ENCODE results near the gene BAIAP2L1. TPM values are rescaled to one million over a fixed set of nuclear protein-coding genes. Genes with fewer than 3 reads are reported as not detected.

BAIAP2L1 gene
- total and polyA plus RNA-seq, 4 donors, result 0.23 to 5.4 (median 2.7) TPM

- Histone ChIP-seq H3K4me3 (ENCODE audit: low read length in 2 of 2) (no peak overlapping the region), H3K4me1 (ENCODE audit: control insufficient read depth in 1 of 2, insufficient read depth in 2 of 2, low read length in 2 of 2) (no peaks in the 10 kb centered on the region), H3K27ac (ENCODE audit: low read depth in 1 of 2, low read length in 2 of 2) (no peak overlapping the region), H3K9me3 (ENCODE audit: control insufficient read depth, low read length) (no peaks in the 10 kb centered on the region), H3K27me3 (ENCODE audit: control insufficient read depth in 1 of 2, insufficient read depth in 2 of 2, low read length in 1 of 2) (no peaks in the 10 kb centered on the region), H3K36me3 (ENCODE audit: control insufficient read depth in 1 of 2, insufficient read depth in 2 of 2, low read length in 1 of 2) (no peaks in the 10 kb centered on the region)
- DNase-seq (peak in 1 of 2 donors; percentile 65), ATAC-seq (ENCODE audit: low FRiP score) (no peak)
- 37 to 43% methylated on average over 7 of the region's 7 CpGs for WGBS, 2 donors
- intact Hi-C loops (cut with DNase I), result no loop called here
Measured at GRCh38 chr7:98357751-98358161, 43.1 kb downstream of the BAIAP2L1 start.

DNA sequence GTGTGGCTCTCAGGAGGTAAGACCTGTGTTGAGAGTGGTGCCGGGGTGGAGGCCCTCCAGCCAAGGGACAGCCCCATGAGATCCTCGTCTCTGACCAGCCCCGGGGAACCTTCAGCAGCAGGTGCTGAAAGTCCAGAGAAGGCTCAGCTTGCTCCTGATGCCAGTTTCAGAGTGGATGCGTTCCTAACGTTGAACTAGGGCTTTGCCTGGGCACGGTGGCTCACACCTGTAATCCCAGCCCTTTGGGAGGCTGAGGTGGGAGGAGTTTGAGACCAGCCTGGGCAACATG, 45.7 kb downstream of the BAIAP2L1 start:
- Histone ChIP-seq H3K4me1 (ENCODE audit: control insufficient read depth in 1 of 2, insufficient read depth in 2 of 2, low read length in 2 of 2) (no peaks in the 10 kb centered on the region), H3K9me3 (ENCODE audit: control insufficient read depth, low read length) (peaks cover 1% of the 10 kb centered on the region), H3K36me3 (ENCODE audit: control insufficient read depth in 1 of 2, insufficient read depth in 2 of 2, low read length in 1 of 2) (no peaks in the 10 kb centered on the region), H3K4me3 (ENCODE audit: low read length in 2 of 2) (no peak overlapping the region), H3K27me3 (ENCODE audit: control insufficient read depth in 1 of 2, insufficient read depth in 2 of 2, low read length in 1 of 2) (no peaks in the 10 kb centered on the region), H3K27ac (ENCODE audit: low read depth in 1 of 2, low read length in 2 of 2) (no peak overlapping the region)
- intact Hi-C loops (cut with DNase I), result no loop called here
- 89 to 92% methylated on average over 6 of the region's 6 CpGs for WGBS, 2 donors
- no peak for ATAC-seq (ENCODE audit: low FRiP score)
- peak in 1 of 2 donors; percentile 45 for DNase-seq

DNA sequence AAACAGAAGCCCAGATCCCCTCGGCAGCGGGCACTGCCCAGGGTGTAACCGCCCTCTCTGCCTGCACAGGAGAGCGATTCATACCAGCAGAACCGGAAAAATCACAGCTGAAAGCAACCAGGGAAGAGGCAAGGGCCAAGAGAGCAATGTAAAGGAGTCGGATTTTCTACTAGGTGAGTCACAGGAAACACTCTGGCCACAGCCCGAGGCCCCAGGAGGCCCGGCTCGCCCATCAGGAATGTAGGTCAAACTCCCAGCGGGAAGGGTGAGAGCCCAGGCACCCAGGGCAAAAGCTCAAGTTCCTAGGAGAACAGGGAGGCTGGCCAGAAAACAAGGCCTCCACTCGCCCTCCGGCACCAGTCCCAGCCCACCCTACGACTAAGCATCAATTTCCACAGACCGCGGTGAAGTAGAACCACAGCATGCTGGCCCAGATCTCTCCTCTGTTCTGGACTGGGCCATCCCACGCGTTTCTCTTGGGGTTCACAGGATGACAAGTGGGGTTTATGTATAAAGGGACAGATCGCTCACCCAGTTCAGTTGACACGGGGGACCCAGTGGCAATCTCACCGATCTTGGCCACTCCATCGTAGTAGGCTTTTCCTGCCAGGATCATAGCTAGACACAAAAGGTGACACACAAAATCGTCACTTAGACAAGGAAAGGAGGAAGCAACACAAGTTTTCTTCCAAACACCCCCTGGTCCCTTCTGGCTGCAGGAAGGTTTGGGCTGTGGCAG, 46.2 kb downstream of the BAIAP2L1 start:
- intact Hi-C loops (cut with DNase I), result no loop called here
- WGBS, 2 donors, result 75% methylated on average over 20 to 22 of the region's 22 CpGs
- Histone ChIP-seq H3K4me1 (ENCODE audit: control insufficient read depth in 1 of 2, insufficient read depth in 2 of 2, low read length in 2 of 2) (no peaks in the 10 kb centered on the region), H3K9me3 (ENCODE audit: control insufficient read depth, low read length) (peaks cover 1% of the 10 kb centered on the region), H3K36me3 (ENCODE audit: control insufficient read depth in 1 of 2, insufficient read depth in 2 of 2, low read length in 1 of 2) (no peaks in the 10 kb centered on the region), H3K4me3 (ENCODE audit: low read length in 2 of 2) (no peak overlapping the region), H3K27ac (ENCODE audit: low read depth in 1 of 2, low read length in 2 of 2) (no peak overlapping the region), H3K27me3 (ENCODE audit: control insufficient read depth in 1 of 2, insufficient read depth in 2 of 2, low read length in 1 of 2) (no peaks in the 10 kb centered on the region)
- ATAC-seq (ENCODE audit: low FRiP score), result peak; percentile 24
- peak in 1 of 2 donors; percentile 46 for DNase-seq

GRCh38 chr7:98354052-98354451, 46.8 kb downstream of the BAIAP2L1 start:
- H3K27ac ChIP-seq (ENCODE audit: low read depth in 1 of 2, low read length in 2 of 2), result no peak overlapping the region

GRCh38 chr7:98352621-98353020, 48.3 kb downstream of the BAIAP2L1 start:
- no peaks in the 10 kb centered on the region for H3K27me3 ChIP-seq (ENCODE audit: control insufficient read depth in 1 of 2, insufficient read depth in 2 of 2, low read length in 1 of 2)
- H3K4me1 ChIP-seq (ENCODE audit: control insufficient read depth in 1 of 2, insufficient read depth in 2 of 2, low read length in 2 of 2), result no peaks in the 10 kb centered on the region
- peaks cover 1% of the 10 kb centered on the region for H3K9me3 ChIP-seq (ENCODE audit: control insufficient read depth, low read length)
- no peak overlapping the region for H3K27ac ChIP-seq (ENCODE audit: low read depth in 1 of 2, low read length in 2 of 2)
- no peak overlapping the region for H3K4me3 ChIP-seq (ENCODE audit: low read length in 2 of 2)
- intact Hi-C loops (cut with DNase I), result no loop called here
- WGBS, 2 donors, result 49 to 53% methylated on average over 4 of the region's 4 CpGs
- ATAC-seq (ENCODE audit: low FRiP score), result no peak
- H3K36me3 ChIP-seq (ENCODE audit: control insufficient read depth in 1 of 2, insufficient read depth in 2 of 2, low read length in 1 of 2), result no peaks in the 10 kb centered on the region
- DNase-seq, result no peak

More at GRCh38 chr7:98354052-98354451, 46.8 kb downstream of the BAIAP2L1 start:
- WGBS, 2 donors, result 86 to 87% methylated on average over 7 of the region's 7 CpGs
- peaks cover 1% of the 10 kb centered on the region for H3K9me3 ChIP-seq (ENCODE audit: control insufficient read depth, low read length)
- H3K4me1 ChIP-seq (ENCODE audit: control insufficient read depth in 1 of 2, insufficient read depth in 2 of 2, low read length in 2 of 2), result no peaks in the 10 kb centered on the region
- H3K27me3 ChIP-seq (ENCODE audit: control insufficient read depth in 1 of 2, insufficient read depth in 2 of 2, low read length in 1 of 2), result no peaks in the 10 kb centered on the region
- ATAC-seq (ENCODE audit: low FRiP score) (no peak), DNase-seq (no peak)
- H3K4me3 ChIP-seq (ENCODE audit: low read length in 2 of 2), result no peak overlapping the region
- H3K36me3 ChIP-seq (ENCODE audit: control insufficient read depth in 1 of 2, insufficient read depth in 2 of 2, low read length in 1 of 2), result no peaks in the 10 kb centered on the region
- intact Hi-C loops (cut with DNase I), result no loop called here

DNA sequence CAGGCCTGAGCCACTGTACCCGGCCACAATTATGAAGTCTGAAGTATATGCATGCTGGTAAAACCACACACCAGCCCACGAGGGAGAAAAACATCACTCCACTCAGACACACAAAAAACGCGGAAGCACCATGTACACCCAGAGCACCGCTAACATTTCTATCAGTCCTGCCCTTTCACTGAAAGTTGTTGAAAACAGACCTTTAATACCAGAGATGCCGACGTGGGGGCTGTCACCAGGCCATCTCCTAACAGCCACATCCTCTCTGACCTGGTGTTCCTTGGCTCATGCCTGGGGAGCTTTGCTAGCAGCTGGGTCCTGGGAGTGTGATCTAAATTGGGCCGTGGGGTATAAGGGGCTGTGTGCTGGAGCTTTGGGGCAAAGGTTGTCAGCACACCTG, 49.8 kb downstream of the BAIAP2L1 start:
- intact Hi-C loops (cut with DNase I), result no loop called here
- WGBS, 2 donors, result 90% methylated on average over 8 of the region's 8 CpGs

DNA sequence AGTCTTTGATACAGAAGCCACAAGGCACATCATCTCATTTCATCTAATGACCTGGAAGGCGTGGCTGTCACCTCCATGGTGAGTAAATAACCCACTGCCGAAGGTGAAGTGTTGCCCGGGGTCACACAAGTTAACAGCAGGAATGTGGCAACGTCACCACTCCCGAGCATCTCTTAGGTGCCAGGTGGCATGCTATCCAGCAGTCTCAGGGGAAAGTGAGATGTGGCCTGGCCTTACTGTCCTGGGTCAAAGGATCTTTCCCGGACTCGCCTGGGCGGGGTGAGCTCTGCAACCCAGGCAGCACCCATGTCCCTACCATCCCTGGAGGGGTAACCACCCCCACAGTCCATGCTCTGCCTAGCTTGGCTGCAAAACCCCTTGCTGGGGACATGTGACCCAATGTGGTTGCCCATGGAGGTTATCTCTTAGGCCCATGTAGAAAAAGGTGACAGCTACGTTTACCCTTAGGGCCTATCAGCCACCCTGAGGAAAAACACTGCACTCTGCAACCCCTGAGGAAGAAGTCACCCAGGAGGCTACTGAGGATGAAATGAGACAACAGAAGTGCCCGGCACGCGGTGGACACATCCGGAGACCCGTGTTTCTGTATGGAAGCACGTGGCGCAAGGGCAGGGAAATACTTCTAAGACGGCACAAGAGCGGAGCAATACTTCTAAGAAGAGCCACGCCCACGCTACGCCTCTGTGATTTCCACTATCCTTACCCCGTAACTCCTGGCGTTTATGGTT, 52.0 kb downstream of the BAIAP2L1 start:
- no peaks in the 10 kb centered on the region for H3K36me3 ChIP-seq (ENCODE audit: control insufficient read depth in 1 of 2, insufficient read depth in 2 of 2, low read length in 1 of 2)
- H3K27ac ChIP-seq (ENCODE audit: low read depth in 1 of 2, low read length in 2 of 2), result no peak overlapping the region
- WGBS, 2 donors, result 82 to 83% methylated on average over 23 of the region's 23 CpGs
- no peak overlapping the region for H3K4me3 ChIP-seq (ENCODE audit: low read length in 2 of 2)
- ATAC-seq (ENCODE audit: low FRiP score) (peak; percentile 50), DNase-seq (peak in 1 of 2 donors; percentile 54)
- no peaks in the 10 kb centered on the region for H3K4me1 ChIP-seq (ENCODE audit: control insufficient read depth in 1 of 2, insufficient read depth in 2 of 2, low read length in 2 of 2)
- H3K27me3 ChIP-seq (ENCODE audit: control insufficient read depth in 1 of 2, insufficient read depth in 2 of 2, low read length in 1 of 2), result no peaks in the 10 kb centered on the region
- intact Hi-C loops (cut with DNase I), result no loop called here
- peaks cover 1% of the 10 kb centered on the region for H3K9me3 ChIP-seq (ENCODE audit: control insufficient read depth, low read length)

More for the DNA sequence above, 49.8 kb downstream of the BAIAP2L1 start:
- H3K27me3 ChIP-seq (ENCODE audit: control insufficient read depth in 1 of 2, insufficient read depth in 2 of 2, low read length in 1 of 2), result no peaks in the 10 kb centered on the region
- H3K4me3 ChIP-seq (ENCODE audit: low read length in 2 of 2), result no peak overlapping the region
- no peaks in the 10 kb centered on the region for H3K4me1 ChIP-seq (ENCODE audit: control insufficient read depth in 1 of 2, insufficient read depth in 2 of 2, low read length in 2 of 2)
- no peak for DNase-seq
- no peak for ATAC-seq (ENCODE audit: low FRiP score)
- peaks cover 1% of the 10 kb centered on the region for H3K9me3 ChIP-seq (ENCODE audit: control insufficient read depth, low read length)
- H3K36me3 ChIP-seq (ENCODE audit: control insufficient read depth in 1 of 2, insufficient read depth in 2 of 2, low read length in 1 of 2), result no peaks in the 10 kb centered on the region
- no peak overlapping the region for H3K27ac ChIP-seq (ENCODE audit: low read depth in 1 of 2, low read length in 2 of 2)

DNA sequence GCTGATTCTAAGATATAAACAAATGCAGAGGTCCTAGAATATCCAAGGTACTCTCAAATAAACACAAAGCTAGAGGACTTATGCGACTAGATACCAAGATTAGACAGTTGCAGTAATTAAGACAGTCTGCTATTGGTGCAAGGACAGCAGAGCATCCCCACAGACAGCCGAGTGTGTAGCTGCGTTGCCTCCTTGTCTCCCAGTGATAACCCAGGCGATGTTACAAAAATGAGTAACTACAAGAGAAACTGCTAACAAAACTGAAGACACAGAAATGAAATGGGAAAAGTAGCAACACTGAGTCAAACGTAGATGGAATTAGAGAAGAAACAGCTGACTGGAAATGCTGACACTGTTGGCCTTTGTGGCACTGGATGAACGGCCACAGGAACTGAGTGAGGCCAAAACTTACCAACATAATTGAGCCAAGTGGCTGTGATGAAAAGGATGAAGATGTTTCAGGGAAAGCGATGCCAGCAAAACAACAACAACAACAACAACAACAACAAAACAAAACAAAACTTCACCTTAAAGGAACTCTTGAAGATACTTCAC, 54.3 kb downstream of the BAIAP2L1 start:
- Histone ChIP-seq H3K9me3 (ENCODE audit: control insufficient read depth, low read length) (peaks cover 1% of the 10 kb centered on the region), H3K27me3 (ENCODE audit: control insufficient read depth in 1 of 2, insufficient read depth in 2 of 2, low read length in 1 of 2) (no peaks in the 10 kb centered on the region), H3K4me1 (ENCODE audit: control insufficient read depth in 1 of 2, insufficient read depth in 2 of 2, low read length in 2 of 2) (no peaks in the 10 kb centered on the region), H3K27ac (ENCODE audit: low read depth in 1 of 2, low read length in 2 of 2) (no peak overlapping the region), H3K36me3 (ENCODE audit: control insufficient read depth in 1 of 2, insufficient read depth in 2 of 2, low read length in 1 of 2) (no peaks in the 10 kb centered on the region), H3K4me3 (ENCODE audit: low read length in 2 of 2) (no peak overlapping the region)
- intact Hi-C loops (cut with DNase I), result no loop called here
- 72 to 73% methylated on average over 7 of the region's 7 CpGs for WGBS, 2 donors
- DNase-seq, result no peak
- no peak for ATAC-seq (ENCODE audit: low FRiP score)

DNA sequence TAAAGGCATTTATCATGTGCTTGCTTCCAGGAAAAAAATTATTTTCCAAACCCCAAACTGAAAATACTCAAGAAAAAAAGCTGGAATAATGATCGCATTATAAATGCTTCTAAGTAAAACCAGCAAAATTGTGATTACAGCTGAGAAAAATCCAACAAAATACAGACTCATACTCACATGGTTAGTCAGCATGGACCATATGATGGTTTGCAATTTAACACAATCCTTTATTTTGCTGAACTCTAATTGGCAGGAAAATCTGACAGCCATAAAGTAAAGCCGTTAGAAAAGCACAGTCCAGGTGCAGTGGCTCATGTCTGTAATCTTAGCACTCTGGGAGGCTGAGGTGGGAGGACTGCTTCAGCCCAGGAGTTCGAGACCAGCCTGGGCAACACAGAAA, 59.8 kb downstream of the BAIAP2L1 start:
- WGBS, 2 donors, result 71 to 72% methylated on average over 3 of the region's 3 CpGs

More for the DNA sequence above, 59.8 kb downstream of the BAIAP2L1 start:
- Histone ChIP-seq H3K4me3 (ENCODE audit: low read length in 2 of 2) (no peak overlapping the region), H3K9me3 (ENCODE audit: control insufficient read depth, low read length) (no peaks in the 10 kb centered on the region), H3K27me3 (ENCODE audit: control insufficient read depth in 1 of 2, insufficient read depth in 2 of 2, low read length in 1 of 2) (no peaks in the 10 kb centered on the region), H3K27ac (ENCODE audit: low read depth in 1 of 2, low read length in 2 of 2) (no peak overlapping the region), H3K36me3 (ENCODE audit: control insufficient read depth in 1 of 2, insufficient read depth in 2 of 2, low read length in 1 of 2) (no peaks in the 10 kb centered on the region), H3K4me1 (ENCODE audit: control insufficient read depth in 1 of 2, insufficient read depth in 2 of 2, low read length in 2 of 2) (no peaks in the 10 kb centered on the region)
- intact Hi-C loops (cut with DNase I), result no loop called here
- ATAC-seq (ENCODE audit: low FRiP score), result no peak
- DNase-seq, result no peak
